HG02852 (cell line): ENCODE results near the gene ITPRIP.

Experiments used
- ATAC-seq: cut with Tn5 transposase; IDR thresholded peaks from one replicate; pipeline ENCODE4 v1.9.1; 2021; ENCODE audit warnings: mild to moderate bottlenecking, moderate library complexity; ENCODE audit not compliant: unreplicated experiment

ITPRIP gene

DNA sequence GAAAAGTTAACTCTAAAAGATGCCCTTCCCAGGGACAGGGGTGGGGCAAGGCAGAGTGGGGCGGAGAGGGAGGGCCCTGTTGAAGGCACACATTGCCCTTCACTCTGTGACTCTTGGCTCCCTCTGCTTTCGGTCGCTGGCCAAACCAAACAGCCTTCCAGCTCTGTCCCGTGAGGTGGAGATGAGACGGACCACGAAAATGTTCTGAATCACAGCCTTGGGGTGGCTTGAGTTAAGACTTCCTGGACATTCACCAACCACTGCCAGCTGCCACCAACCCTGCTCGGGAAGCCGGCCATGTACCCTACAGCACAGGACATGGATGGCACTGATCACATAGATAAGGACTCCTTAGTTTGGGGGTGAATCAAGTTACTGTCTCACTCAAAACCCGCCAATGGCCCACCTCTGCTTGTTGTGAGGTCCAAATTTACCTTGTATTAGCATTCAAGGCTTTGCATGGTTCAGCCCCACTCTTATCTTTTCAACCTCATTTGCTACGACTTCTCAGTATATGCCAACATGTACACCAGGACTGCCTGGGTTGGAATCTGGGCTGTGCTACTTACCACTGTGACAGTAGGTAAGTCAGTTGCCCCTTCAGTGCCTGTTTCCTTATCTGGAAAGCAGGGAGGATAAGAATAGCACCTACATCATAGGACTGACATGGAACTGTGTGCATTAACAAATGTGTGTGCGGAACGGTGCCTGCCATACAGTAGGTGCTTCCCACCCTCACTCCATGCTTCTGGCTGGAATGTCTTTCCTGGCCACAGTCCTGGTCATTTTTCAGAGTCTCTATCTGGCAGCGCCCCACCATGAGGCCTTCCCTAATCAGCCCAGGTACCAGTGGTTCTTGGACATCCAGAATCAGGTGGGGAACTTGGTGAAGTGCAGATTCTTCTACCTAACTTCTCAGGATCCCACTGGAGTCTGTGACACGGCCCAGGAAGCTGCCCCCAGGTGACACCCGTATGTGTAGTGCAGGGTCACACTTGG, 28.0 kb downstream of the ITPRIP start:
- ATAC-seq, result no peak

DNA sequence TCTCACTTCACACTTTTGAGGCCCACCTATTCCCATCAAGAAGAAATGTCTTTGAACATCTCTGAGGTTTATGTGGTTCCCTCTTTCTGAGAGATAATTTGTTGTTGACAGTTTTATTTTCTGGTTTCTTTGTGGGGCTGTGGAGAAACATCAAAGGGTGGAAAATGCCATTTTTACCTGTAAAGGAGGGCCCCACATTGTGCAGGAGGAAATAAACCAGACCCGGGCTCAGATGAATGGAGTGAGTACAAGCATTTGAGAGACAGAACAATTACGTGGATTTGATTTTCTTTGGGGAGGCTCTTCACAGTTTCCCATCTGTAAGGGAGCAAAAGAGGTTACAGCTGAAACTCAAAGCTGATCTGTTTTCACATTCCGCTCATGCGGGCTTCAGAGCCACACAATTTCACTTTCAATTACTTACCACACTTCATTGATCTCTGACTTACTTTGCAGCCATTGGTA, 29.8 kb downstream of the ITPRIP start:
- peak; percentile 82 for ATAC-seq

DNA sequence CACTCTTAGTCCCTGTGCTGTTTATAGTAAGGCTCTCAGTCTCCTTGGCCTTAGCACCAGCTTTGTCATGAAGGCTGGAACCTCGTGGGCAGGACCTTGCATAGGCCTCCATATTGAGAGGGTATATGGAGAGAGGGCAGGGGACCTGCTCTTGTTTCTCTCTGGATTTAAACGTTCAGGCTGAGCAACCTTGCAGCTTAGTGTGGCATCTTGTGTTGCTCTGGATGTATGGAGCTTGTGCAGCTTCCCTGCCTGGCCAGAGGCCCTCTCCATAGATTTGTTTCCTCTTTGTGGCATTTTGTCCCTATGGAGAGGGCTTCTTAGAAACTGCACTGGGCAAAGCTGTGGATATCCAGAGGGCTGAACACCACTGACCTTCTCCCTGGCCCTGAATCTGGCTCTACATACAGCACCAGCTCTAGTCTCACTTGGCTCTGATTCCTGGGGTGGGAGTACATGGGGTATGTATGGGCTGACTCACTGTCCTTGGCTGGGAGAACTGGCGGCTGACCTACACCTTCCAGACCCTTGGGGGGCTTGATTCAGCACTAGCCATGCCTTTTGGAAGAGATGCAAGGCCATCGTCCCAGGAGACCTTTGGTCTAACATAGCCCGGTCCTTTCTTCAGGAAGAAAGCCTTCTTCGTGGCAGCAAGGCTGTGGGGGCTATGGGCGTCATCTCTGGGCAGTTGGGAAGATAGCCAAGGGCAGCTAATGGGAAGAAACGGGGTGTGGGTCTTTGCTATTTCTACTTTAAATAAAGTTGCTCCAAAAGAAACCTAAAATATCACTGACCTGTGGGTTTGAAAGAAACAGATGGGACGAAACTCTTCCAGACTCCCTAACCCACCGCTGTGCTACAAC, 30.5 kb downstream of the ITPRIP start:
- ATAC-seq, result no peak

DNA sequence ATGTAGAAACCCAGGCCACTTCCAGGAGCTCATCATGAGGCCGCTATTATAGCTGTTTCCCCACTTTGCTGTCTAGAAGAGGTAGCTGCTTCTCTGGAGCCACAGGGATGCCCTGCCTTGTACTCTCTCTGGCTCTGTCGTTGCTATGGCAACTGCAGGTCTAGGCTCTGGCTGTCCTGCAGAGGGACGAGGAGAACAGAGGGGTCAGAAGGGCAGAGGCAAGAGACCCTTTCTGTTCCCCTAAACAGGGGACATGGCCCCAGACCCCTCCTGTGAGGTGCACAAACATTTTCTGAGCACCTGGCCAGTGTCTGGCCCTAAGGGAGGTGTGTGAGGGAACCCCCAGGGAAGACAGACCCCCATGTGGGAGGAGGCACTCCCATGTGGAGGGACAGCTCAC, 31.4 kb downstream of the ITPRIP start:
- no peak for ATAC-seq

DNA sequence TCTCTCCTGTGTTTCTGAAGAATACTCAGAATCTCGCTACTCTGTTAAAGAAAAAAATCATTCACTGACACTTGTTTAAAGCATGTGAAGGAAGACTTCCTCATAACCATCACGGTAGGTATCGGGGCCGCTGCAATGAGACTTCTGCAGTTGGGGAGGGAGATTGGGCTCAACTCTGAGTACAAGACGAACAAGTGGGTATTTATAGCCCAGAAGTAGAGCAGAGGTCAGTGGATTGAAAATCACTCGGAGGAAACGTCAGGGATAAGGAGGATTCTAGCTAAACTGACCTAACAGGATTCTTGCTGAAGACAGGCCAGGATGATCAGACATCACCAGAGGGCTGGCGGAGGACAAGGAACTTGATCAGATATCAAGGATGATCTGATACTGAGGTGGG, 33.3 kb downstream of the ITPRIP start:
- no peak for ATAC-seq

DNA sequence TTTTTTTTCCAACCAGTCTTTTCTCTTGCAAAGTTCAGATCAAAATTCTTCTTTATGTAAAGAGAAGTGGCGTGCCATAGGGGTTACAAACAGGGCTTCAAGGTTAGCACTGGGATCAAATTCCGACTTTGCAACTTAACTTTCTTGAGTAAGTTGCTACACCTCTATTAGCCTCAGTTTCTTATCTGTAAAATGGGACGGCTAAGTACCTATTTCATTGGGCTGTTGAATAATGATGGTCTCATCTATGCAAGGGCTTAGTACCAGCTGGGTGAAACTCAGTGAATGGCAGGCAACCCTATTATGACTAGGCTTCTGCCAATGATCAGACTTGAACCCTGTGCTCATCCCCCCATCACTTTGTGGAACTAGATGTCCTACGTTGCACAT, 33.9 kb downstream of the ITPRIP start:
- no peak for ATAC-seq

DNA sequence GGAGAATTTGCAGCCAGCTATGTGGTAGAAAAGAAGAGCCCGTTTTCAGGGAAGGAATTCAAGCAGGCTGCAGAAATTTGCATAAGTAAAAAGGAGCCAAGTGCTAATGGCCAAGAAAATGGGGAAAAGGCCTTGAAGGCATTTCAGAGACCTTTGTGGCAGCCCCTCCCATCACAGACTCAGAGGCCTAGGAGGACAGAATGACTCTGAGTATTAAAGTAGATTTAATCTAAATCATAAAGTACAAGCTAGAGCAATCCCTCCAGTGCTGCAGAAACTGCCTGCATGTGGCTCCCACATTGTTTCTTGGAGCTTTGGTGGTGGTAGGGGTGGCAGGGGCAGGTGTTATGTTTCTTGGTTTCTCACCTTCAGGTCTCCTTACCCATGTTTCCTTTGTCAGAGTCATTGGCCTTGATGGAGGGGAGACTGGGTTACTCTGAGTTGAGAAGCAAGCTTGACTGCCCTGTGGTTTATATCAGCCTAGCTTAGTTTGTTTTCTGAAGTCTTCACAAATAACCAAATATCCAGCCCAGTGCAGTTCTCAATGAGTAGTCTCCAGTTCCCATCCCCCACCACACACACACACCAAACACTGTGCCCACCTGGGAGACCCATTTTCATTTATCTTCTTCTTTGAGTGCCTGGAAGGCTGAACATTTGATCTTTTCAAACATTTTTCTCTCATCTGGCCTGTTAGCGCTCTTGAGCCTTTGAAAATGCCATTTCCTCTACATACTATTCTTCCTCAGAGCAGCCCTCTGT, 34.5 kb downstream of the ITPRIP start:
- no peak for ATAC-seq

DNA sequence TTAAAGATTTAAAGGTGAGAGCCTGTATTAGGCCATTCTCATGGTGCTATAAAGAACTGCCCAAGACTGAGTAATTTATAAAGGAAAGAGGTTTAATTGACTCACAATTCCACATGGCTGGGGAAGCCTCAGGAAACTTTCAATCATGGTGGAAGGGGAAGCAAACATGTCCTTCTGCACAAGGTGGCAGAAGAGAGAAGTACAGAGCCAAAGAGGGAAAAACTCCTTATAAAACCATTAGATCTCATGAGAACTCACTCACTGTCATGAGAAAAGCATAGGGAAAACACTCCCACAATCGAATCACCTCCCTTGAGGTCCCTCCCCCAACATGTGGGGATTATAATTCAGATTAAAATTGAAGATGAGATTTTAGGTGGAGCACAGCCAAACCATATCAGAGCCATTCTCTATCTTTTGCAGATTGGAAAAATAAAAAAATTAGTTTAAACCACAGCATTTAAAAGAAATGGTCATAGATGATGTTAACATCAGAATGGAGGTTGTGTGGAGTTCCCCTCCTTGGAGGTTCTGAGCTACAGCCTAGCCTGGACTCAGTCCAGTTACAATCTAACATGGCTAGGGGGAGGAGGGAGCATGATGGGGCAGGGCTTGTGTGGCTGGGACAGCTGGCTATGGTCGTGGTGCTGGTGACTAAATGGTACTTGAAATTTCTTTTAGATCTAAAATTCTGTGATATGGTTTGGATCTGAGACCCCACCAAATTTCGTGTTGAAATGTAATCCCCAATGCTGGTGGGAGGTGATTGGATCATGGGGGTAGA, 36.2 kb downstream of the ITPRIP start:
- ATAC-seq, result no peak

DNA sequence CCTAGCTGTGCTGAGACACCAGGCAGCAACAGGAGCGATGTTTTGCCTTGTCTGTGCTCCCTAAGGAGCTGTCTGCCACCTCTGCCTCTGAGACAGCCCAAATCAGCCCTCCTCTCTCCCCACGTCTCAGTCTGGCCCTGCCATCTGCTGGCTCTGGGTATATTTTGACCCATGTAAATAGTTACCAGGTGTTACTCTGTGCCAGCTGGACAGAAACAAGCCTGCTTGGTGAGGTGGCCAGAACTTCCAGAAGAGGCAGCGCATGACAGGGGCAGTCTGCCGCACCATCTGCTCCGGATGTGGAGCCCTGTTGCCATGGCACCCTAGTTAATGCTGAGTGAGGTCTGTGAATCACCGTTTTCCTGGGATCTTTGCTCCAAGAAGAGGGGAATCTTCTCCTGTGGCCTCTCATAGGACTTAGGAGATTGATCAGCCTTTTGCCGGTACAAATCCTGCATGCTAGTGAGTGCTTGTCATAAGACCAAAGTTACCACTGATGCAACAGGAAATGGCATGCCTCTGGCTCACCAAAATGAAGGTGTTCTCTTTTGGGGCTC, 37.5 kb downstream of the ITPRIP start:
- ATAC-seq, result no peak

DNA sequence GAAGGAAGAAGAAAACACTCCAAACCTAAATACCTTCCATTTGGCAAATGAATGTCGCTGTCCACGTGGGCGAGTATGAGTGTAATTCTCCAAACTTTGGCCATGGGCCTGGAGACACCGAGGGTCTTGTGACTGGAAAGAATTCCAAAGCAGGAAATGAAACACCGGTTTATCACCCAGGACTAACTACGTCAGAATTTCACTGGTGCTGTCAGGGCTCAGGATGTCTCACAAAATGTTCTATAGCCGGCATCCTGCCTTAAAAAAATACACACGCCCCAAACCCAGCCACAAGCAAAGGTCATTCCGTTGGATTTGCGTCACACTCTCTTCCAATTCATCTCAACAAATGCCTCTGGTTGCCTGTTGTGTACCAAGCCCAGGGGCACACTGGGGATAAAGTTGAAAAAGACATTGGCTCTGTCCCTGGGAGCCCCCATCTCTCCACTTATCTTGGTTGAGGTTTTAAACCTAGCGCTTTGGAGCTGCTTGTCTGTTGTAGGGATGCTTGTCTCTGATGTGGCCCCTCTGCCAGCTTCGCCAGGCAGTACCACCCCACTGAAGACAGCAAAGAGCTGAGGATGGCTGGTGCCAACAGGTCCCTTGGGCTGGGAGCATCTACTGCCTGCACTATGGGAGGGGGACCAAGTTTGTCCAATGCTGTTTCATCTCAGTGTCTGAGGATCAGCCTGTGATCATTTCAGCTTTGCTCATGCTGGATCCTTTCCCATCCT, 38.1 kb downstream of the ITPRIP start:
- ATAC-seq, result no peak

DNA sequence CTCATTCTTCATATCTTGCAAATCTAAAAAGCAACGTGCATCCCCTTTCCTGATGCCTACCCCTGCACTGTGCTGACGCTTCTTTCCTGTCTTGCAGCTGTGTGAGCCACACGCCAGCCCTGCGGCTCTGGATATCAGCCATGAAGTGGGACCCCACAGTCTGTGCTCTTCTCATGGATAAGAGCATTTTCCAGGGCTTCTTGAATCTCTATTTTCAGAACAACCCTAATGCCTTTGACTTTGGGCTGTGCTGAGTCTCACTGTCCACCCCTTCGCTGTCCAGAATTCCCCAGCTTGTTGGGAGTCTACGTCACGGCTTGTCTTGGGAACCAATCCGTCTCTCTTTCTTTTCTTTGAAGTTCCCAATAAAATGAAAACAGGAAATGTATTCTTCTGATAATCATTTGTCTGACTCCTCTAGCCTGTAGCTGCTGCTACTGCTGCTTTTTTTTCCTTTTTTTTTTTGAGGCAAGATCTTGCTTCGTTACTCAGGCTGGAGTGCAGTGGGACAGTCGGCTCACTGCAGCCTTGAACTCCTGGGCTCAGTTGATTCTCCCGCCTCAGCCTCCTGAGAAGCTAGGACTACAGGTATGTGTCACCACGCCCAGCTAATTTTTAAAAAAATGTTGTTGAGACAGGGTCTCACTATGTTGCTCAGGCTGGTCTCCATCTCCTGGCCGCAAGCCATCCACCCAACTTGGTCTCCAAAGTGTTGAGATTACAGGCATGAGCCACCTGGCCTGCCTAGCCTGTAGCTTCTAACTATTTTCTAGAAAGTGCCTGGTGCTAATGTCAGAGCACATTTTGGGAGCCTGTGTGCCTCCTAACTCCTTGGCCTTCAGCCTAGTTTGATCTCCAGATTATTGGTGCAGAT, 39.0 kb downstream of the ITPRIP start:
- ATAC-seq, result no peak

DNA sequence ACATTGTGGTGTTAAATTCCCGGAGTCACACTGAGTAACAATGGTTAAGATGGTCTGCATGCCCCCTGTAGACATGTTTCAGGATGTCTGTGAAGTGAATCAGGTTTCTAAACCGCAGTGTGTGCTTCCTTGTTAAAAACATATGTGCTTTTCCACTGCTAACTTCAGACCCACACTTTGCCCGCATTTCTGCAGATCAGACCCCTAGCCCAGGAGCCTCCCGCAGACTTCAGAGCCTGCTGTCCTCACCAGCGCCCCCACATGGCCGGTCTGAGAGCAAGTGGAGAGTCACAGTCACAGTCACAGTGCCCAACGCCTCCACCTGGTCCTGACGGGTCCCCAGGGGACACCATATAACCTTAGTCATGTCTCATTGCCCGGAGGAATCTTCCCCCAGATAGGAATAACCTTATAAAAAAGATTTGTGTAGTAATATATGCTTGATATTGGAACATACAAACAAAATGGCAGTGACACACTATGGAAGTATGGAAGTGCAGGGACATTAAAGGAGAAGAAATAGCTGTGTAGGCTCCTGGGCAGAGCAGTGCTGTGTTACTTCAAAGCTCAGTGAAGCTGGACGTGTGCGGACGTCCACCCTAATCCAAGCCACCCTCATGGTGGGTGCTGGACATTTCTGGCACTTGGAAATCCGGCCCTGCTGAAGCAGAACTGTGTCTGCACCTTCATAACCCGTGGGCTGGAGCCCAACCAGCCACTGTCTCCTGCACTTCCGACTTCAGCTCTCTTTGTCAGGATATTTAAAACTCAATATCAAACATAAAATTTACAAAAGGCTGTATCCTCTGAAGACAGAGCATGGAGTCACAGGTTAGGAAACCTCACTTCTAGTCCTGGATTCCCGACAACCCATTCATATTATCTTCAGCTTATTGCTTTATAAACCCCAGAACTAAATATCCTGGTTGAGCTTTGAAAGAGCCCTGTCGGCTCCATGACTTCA, 40.3 kb downstream of the ITPRIP start:
- no peak for ATAC-seq

DNA sequence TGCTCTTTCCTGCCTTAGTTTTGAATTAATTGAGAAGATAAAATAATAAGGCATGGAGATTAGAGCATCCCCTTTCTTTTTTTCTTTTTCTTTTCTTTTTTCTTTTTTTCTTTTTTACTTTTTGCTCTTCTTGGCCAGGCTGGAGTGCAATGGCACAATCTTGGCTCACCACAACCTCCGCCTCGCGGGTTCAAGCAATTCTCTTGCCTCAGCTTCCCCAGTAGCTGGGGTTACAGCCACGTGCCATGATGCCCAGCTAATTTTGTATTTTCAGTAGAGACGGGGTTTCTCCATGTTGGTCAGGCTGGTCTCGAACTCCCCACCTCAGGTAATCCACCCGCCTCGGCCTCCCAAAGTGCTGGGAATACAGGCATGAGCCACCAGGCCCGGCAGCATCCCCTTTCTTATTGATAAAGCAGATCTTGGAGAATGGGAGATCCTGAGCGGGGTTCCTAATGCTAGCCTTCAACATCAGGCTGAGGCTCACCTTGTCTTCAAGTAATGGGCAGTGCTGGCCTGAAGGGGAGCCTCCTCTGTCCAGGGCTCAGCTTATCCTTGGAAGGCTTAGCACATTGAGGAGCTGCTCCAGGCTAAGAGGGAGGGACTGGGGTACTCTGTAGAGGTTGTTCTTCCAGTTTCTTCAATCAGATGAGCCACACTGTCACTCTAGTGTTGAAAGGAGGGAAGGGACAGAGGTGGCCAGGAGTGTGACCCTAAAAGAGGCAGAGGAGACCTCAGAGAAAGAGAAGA, 41.4 kb downstream of the ITPRIP start:
- no peak for ATAC-seq

DNA sequence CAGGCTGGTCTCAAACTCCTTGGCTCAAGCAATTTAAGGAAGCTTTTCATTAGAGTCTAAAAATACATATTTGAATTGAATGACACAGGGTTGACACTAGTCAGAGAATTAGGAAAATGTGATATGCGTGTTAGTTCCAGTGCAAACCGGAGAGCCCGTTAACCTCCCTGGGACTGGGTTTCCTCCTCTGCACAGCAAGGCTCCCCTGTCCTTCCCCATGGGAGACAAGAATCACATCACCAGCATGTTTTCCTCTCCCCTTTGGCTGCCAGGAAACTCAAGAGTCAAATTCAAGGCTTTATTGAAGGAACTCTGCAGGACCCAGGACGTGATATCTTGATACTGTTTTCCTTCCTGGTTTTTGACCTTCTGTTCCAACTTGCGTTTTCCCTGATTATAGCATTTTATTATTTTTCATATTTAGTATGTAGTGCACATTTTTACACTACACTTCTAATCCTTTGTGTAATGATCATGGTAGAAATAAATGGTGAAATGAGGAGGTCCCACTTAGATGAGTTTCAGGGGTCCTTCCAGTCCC, 44.4 kb downstream of the ITPRIP start:
- ATAC-seq, result no peak

DNA sequence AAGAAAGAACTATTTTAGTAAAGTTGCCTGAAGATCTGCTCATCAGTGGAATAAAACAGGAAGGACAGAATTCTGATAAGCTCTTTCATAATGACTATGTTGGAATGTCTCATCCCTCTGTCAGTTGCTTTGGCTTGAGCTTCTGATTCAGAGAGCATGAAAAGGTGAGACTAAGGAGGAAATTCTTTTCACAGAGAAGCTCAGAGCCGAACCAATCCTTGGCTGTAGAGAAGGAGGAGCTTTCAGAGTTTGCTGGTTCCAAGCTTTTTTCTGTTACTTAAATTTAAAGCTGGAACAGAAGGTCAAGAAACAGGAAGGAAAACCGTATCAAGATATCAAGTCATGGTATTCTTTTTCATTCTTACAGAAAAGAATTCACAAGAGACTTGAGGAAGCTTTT, 45.3 kb downstream of the ITPRIP start:
- ATAC-seq, result no peak

DNA sequence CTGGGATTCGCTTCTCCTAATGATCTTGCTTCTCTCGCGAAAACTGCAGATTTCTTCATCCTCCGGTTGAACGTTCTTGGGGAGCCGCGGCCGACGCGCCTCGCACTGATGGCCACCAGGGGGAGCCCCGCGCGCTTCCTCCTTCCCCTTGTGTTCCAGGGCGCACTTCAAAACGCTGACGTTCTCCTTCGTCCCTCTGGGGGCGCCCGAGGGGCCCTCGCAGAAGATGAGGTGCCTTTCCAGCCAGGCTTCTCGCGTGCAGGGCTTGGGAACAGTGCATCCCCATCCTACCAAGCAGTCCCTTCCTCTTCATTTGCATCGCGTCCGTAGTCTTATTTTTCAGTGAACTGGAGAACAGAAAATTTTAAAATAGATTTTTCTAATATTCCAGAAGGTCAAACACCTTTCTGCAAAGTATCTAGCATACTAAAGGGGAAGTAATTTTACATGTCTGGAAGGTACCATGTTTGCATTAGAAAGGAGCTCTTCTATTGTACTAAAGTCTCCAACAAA, 46.8 kb downstream of the ITPRIP start:
- ATAC-seq, result peak; percentile 97
